ENCODE measurements around the gene CARD11.

The CARD11 gene

DNA sequence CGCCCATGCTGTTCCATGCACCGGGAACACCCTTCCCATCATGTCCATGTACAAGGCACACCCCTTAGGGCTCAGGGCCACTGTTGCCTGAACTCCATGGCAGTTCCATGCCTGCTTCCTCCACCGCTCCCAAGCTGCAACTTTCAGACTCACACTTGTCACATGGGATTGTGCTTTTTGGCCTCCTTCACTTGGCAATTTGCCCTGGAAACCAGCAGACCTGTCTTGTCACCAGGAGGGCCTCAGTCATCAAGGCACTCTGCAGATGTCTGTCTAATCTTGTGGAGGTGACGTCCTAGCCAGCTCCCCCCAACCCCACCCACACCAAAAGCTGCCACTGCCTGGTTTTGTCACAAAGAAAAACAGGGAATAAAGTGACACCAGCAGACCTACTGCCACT is 47.5 kb downstream of the CARD11 start:
- Histone ChIP-seq H3K4me1 (ENCODE audit: control insufficient read depth, insufficient read depth, low read length) (no peaks in the 10 kb centered on the region), H3K9ac (ENCODE audit: low read depth, low read length) (no peak overlapping the region), H3K27me3 (ENCODE audit: control insufficient read depth, insufficient read depth, low read length) (peaks cover 4% of the 10 kb centered on the region), H3K4me2 (ENCODE audit: low read length) (no peak overlapping the region), H3K36me3 (ENCODE audit: insufficient read depth, low read length) (no peaks in the 10 kb centered on the region), H3K9me3 (replicated peaks; ENCODE audit: low read length) (no peaks in the 10 kb centered on the region), H3K4me3 (ENCODE audit: low read length) (no peak overlapping the region)

DNA sequence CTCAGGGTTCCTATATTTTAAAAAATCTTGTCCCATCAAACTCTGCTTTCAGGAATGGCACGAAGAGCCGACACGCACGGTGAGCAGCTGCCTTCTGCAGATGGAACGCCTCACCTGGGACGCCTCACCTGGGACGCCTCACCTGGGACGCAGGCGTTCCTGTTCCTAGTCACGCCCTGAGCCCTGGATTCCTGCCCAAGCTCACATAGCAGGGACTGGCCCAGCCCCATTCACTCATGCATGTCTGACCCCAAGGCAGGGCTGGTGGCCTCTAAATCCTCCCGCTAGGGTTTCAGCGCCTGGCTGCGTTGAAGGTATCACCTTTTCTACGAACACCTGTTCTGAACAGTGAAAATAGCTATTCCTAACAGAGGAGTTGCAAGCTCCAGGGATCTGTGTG is 49.8 kb downstream of the CARD11 start:
- Histone ChIP-seq H3K4me3 (ENCODE audit: low read length) (no peak overlapping the region), H3K36me3 (ENCODE audit: insufficient read depth, low read length) (no peaks in the 10 kb centered on the region)

DNA sequence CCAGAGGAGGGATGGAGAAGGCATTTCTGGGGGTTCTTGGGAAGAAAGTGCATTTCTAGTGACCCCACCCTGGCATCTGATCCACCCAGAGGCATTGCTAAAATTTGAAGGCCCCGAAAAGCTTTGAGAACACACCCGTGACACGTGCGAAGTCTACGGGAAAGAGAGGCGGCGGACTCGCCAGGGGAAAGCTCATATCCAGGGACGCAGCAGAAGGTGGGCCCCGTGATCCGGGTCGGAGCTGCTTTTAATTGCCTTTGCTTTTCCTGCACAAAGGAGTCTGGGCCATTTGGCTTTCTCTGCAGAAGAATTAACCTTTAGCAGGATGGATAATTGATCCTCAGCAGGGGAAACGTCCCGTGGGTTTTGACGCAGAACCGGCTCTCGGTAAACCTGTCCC is 50.3 kb downstream of the CARD11 start:
- no peaks in the 10 kb centered on the region for H3K9me3 ChIP-seq (replicated peaks; ENCODE audit: low read length)
- H3K9ac ChIP-seq (ENCODE audit: low read depth, low read length): no peak overlapping the region
- peaks cover 4% of the 10 kb centered on the region for H3K27me3 ChIP-seq (ENCODE audit: control insufficient read depth, insufficient read depth, low read length)
- no peak overlapping the region for H3K4me2 ChIP-seq (ENCODE audit: low read length)
- H3K36me3 ChIP-seq (ENCODE audit: insufficient read depth, low read length): no peaks in the 10 kb centered on the region
- no peak overlapping the region for H3K4me3 ChIP-seq (ENCODE audit: low read length)
- no peaks in the 10 kb centered on the region for H3K4me1 ChIP-seq (ENCODE audit: control insufficient read depth, insufficient read depth, low read length)

More for the DNA sequence above, 49.8 kb downstream of the CARD11 start:
- Histone ChIP-seq H3K27me3 (ENCODE audit: control insufficient read depth, insufficient read depth, low read length) (peaks cover 4% of the 10 kb centered on the region), H3K4me2 (ENCODE audit: low read length) (no peak overlapping the region), H3K4me1 (ENCODE audit: control insufficient read depth, insufficient read depth, low read length) (no peaks in the 10 kb centered on the region), H3K9ac (ENCODE audit: low read depth, low read length) (no peak overlapping the region), H3K9me3 (replicated peaks; ENCODE audit: low read length) (no peaks in the 10 kb centered on the region)

DNA sequence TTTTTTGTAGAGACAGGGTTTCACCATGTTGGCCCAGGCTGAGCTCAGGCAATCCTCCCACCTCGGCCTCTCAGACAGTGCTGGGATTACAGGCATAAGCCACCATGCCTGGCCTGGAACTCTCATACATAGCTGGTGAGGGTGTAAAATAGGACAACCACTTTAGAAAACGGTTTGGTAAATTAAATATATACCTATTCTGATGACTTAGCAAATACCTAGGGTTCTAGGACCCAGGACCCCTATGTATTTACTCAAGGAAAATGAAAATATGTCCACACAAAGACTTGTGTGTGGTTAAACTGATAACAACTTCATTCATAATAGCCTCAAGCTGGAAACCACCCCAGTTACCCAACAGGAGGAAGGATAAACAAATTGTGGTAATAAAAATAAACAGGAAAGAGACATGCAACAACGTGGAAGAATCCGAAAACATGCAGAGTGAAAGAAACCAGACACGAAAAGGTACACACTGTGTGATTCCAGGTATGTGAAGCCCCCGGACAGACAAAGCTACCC is 52.7 kb downstream of the CARD11 start:
- no peaks in the 10 kb centered on the region for H3K9me3 ChIP-seq (replicated peaks; ENCODE audit: low read length)
- H3K4me1 ChIP-seq (ENCODE audit: control insufficient read depth, insufficient read depth, low read length): no peaks in the 10 kb centered on the region
- H3K27me3 ChIP-seq (ENCODE audit: control insufficient read depth, insufficient read depth, low read length): peaks cover 2% of the 10 kb centered on the region
- H3K4me3 ChIP-seq (ENCODE audit: low read length): no peak overlapping the region
- no peak overlapping the region for H3K4me2 ChIP-seq (ENCODE audit: low read length)
- H3K9ac ChIP-seq (ENCODE audit: low read depth, low read length): no peak overlapping the region
- no peaks in the 10 kb centered on the region for H3K36me3 ChIP-seq (ENCODE audit: insufficient read depth, low read length)

DNA sequence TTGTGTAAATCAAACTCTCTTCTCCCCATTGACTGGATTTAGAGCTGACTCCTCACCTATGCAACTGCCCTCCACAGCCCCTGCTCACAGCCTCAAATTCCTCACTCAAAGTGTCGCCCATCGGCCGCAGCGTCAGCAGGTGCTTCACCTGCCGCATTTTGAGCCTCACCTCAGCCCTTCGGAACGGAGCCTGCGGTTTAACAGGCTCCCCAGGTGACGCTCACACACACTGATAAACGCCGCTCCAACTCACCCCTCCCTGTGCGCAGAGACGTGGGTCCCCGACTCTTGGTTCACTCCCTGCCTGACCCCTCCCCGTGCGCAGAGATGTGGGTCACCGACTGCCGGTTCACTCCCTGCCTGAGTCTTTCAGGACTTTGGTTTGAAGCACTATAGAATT is 57.1 kb downstream of the CARD11 start:
- no peaks in the 10 kb centered on the region for H3K36me3 ChIP-seq (ENCODE audit: insufficient read depth, low read length)
- no peak overlapping the region for H3K4me2 ChIP-seq (ENCODE audit: low read length)
- no peak overlapping the region for H3K4me3 ChIP-seq (ENCODE audit: low read length)
- no peaks in the 10 kb centered on the region for H3K27me3 ChIP-seq (ENCODE audit: control insufficient read depth, insufficient read depth, low read length)
- no peak overlapping the region for H3K9ac ChIP-seq (ENCODE audit: low read depth, low read length)
- H3K4me1 ChIP-seq (ENCODE audit: control insufficient read depth, insufficient read depth, low read length): no peaks in the 10 kb centered on the region
- no peaks in the 10 kb centered on the region for H3K9me3 ChIP-seq (replicated peaks; ENCODE audit: low read length)

DNA sequence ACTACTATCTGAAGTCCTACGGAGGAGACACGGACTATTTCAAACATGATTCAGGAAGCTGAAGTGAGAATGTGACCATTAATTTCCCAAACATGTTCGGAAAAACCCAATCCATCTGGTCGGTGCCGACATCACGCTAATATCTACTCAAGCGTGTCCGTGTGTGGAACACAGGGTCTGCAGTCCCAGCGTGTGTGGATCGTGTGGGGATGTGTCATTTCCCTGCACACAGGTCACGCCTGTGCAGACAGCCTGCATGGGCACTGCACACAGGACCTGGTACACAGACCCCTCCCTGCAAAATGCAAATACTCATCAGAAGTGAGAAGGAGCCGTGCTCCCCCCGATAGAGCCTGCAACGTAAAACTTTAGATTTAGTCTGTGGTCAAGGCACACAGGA is 57.8 kb downstream of the CARD11 start:
- no peak overlapping the region for H3K4me2 ChIP-seq (ENCODE audit: low read length)
- no peaks in the 10 kb centered on the region for H3K9me3 ChIP-seq (replicated peaks; ENCODE audit: low read length)
- no peak overlapping the region for H3K9ac ChIP-seq (ENCODE audit: low read depth, low read length)
- no peaks in the 10 kb centered on the region for H3K4me1 ChIP-seq (ENCODE audit: control insufficient read depth, insufficient read depth, low read length)
- H3K4me3 ChIP-seq (ENCODE audit: low read length): no peak overlapping the region
- no peaks in the 10 kb centered on the region for H3K36me3 ChIP-seq (ENCODE audit: insufficient read depth, low read length)
- no peaks in the 10 kb centered on the region for H3K27me3 ChIP-seq (ENCODE audit: control insufficient read depth, insufficient read depth, low read length)

DNA sequence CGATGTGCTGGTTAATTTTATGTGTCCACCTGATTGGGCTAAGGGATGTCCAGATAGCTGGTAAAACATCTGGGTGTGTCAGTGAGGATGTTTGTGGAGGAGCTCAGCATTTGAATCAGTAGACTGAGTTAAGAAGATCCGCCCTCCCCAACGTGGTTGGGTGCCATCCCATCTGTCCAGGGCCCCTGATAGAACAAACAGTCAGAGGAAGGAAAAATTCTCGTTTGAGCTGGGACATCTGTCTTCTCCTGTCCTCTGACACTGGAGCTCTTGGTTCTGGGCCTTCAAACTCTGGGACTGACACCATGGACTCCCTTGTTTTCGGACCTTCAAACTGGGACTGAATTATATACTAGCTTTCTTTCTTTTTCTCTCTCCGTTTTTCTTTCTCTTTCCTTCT is 59.6 kb downstream of the CARD11 start:
- Histone ChIP-seq H3K36me3 (ENCODE audit: insufficient read depth, low read length) (no peaks in the 10 kb centered on the region), H3K9ac (ENCODE audit: low read depth, low read length) (no peak overlapping the region), H3K27me3 (ENCODE audit: control insufficient read depth, insufficient read depth, low read length) (peaks cover 5% of the 10 kb centered on the region), H3K9me3 (replicated peaks; ENCODE audit: low read length) (no peaks in the 10 kb centered on the region), H3K4me1 (ENCODE audit: control insufficient read depth, insufficient read depth, low read length) (no peaks in the 10 kb centered on the region), H3K4me3 (ENCODE audit: low read length) (no peak overlapping the region), H3K4me2 (ENCODE audit: low read length) (no peak overlapping the region)

DNA sequence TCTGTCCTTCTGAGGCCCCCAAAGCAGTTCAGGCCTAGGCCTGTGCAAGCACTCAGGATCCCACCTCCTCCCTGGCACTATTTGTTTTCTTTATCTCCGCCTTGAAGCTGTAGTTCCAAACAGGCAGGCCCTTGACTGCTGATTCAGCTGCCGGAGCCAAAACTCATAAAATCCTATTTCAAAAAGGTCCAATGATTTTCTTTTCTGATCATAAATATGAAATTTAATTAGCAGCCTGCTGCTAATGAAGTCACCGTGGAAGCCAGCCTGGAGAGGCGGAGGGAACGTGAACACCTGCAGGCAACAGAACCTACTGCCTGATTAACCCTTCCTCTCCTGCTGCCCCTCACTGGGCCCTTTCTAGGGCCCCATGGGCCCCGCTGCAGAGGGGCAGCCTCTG is 60.1 kb downstream of the CARD11 start:
- Histone ChIP-seq H3K4me3 (ENCODE audit: low read length) (no peak overlapping the region), H3K27me3 (ENCODE audit: control insufficient read depth, insufficient read depth, low read length) (peaks cover 10% of the 10 kb centered on the region), H3K4me1 (ENCODE audit: control insufficient read depth, insufficient read depth, low read length) (no peaks in the 10 kb centered on the region), H3K4me2 (ENCODE audit: low read length) (no peak overlapping the region), H3K9me3 (replicated peaks; ENCODE audit: low read length) (no peaks in the 10 kb centered on the region), H3K9ac (ENCODE audit: low read depth, low read length) (no peak overlapping the region), H3K36me3 (ENCODE audit: insufficient read depth, low read length) (no peaks in the 10 kb centered on the region)

DNA sequence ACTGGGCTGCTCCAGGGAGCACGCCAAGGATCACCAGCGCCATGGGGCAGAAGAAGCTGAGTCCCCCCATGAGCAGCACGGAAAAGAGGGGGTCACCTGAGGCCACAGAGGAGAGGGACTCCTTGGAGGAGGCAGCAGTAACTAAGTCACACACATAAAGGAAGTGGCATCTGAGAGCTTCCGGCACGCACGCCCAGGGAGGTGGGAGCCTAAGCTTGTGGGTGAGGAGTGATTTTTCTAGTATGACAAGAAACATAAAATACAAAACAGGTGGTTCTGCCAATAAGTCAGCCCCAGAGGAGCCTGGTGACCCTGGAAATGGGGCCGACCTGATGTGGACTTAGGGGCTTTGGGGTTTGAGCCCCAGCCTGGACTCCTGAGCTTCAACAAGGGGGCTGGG is 60.8 kb downstream of the CARD11 start:
- Histone ChIP-seq H3K9ac (ENCODE audit: low read depth, low read length) (no peak overlapping the region), H3K27me3 (ENCODE audit: control insufficient read depth, insufficient read depth, low read length) (peaks cover 15% of the 10 kb centered on the region), H3K4me1 (ENCODE audit: control insufficient read depth, insufficient read depth, low read length) (no peaks in the 10 kb centered on the region), H3K4me3 (ENCODE audit: low read length) (no peak overlapping the region), H3K36me3 (ENCODE audit: insufficient read depth, low read length) (no peaks in the 10 kb centered on the region), H3K9me3 (replicated peaks; ENCODE audit: low read length) (no peaks in the 10 kb centered on the region), H3K4me2 (ENCODE audit: low read length) (no peak overlapping the region)

DNA sequence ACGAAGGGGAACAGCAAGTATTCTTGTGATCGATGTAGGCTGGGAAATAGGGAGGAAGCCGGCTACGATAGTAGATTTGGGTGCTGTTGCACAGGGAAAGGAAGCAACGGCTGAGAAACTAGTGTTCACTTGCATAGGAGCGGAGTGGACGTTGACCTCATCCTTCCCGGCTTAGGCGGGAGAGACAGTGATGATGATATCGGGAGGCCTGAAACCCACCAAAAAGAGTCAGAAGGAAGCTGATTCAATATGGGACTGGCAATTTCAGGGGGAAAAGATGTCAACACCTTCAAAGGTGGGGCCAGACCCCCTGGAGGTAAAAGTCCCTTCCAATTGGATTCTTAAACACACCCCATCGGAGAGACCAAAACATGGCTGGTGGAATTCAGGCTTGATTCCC is 61.3 kb downstream of the CARD11 start:
- Histone ChIP-seq H3K9ac (ENCODE audit: low read depth, low read length) (no peak overlapping the region), H3K27me3 (ENCODE audit: control insufficient read depth, insufficient read depth, low read length) (peaks cover 15% of the 10 kb centered on the region), H3K4me3 (ENCODE audit: low read length) (no peak overlapping the region), H3K4me1 (ENCODE audit: control insufficient read depth, insufficient read depth, low read length) (no peaks in the 10 kb centered on the region), H3K4me2 (ENCODE audit: low read length) (no peak overlapping the region), H3K36me3 (ENCODE audit: insufficient read depth, low read length) (no peaks in the 10 kb centered on the region), H3K9me3 (replicated peaks; ENCODE audit: low read length) (no peaks in the 10 kb centered on the region)

DNA sequence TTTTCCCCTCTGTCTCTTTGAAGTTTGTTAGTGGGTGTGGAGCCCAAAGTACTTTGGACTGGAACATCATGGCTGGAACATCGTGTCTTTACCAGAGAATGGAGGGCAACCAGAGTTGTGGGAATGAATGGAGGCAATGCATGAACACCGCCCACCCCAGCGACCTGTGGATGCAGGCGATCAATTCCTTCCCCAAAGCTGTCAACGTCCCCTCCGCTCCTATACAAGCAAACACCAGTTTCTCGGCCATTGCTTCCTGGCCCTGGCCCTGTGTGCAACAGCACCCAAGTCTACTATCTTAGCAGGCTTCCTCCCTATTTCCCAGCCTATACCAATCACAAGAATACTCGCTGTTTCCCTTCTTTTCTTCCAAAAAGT is 62.6 kb downstream of the CARD11 start:
- no peaks in the 10 kb centered on the region for H3K4me1 ChIP-seq (ENCODE audit: control insufficient read depth, insufficient read depth, low read length)

DNA sequence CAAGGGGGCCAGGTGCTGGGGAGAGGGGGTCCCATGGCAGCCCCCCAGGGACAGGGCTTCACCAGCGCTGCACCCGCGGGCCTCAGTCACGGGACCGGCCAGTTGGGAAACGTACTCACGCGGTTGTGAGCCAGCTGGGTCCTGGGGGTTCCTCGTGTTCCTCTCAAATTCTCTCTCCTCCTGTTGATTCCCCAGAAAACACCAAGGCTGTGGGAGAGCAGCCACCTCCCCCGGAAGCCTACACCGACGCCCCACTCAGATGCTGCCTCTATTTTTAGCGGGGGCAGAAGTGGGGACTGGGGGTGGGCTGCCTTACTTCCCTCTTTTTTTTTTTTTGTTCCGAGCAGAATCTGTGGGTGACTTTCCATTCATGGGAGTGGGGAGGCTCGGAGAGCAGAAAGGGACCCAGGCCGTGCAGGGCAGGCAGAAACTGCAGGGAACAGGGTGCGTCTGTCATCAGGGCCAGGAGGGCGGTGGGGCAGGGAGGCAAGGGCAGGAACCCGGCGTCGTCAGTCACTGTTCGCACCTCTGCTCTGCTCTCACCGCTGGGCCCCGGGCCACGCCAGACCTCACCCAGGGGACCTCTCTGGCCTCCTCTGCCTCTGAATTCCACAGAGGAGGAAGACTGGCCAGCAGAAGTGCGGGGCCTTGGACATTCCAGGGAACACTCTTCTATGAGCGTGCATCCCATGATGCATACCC is 63.1 kb downstream of the CARD11 start:
- Histone ChIP-seq H3K4me3 (ENCODE audit: low read length) (no peak overlapping the region), H3K4me2 (ENCODE audit: low read length) (no peak overlapping the region), H3K4me1 (ENCODE audit: control insufficient read depth, insufficient read depth, low read length) (no peaks in the 10 kb centered on the region), H3K27me3 (ENCODE audit: control insufficient read depth, insufficient read depth, low read length) (peaks cover 15% of the 10 kb centered on the region), H3K9me3 (replicated peaks; ENCODE audit: low read length) (no peaks in the 10 kb centered on the region), H3K9ac (ENCODE audit: low read depth, low read length) (no peak overlapping the region), H3K36me3 (ENCODE audit: insufficient read depth, low read length) (no peaks in the 10 kb centered on the region)

More for the DNA sequence above, 62.6 kb downstream of the CARD11 start:
- no peak overlapping the region for H3K4me2 ChIP-seq (ENCODE audit: low read length)
- no peaks in the 10 kb centered on the region for H3K9me3 ChIP-seq (replicated peaks; ENCODE audit: low read length)
- H3K4me3 ChIP-seq (ENCODE audit: low read length): no peak overlapping the region
- no peaks in the 10 kb centered on the region for H3K36me3 ChIP-seq (ENCODE audit: insufficient read depth, low read length)
- peaks cover 15% of the 10 kb centered on the region for H3K27me3 ChIP-seq (ENCODE audit: control insufficient read depth, insufficient read depth, low read length)
- no peak overlapping the region for H3K9ac ChIP-seq (ENCODE audit: low read depth, low read length)

All from skeletal muscle satellite cell (primary cell).